Testis (tissue), 3 donors: Measurements from ENCODE around the gene CHD2. TPM values are rescaled to one million over a fixed set of nuclear protein-coding genes. Genes with fewer than 3 reads are reported as not detected.

Experiments
- DNase-seq: peaks from one replicate; pipeline ENCODE4 v3.0.0-alpha.2; 2019
- H3K27ac ChIP-seq, 2 donors: fragments of 200-600 bp; sonication (generic); one replicate each; pipeline ENCODE4 v1.5.1; 2019
- H3K27me3 ChIP-seq: fragments of 200-600 bp; sonication (generic); one replicate; pipeline ENCODE4 v1.5.1; 2019
- H3K36me3 ChIP-seq: fragments of 200-600 bp; sonication (generic); one replicate; pipeline ENCODE4 v1.5.1; 2017; ENCODE audit warnings: low read depth; ENCODE audit errors: missing control alignments
- H3K4me1 ChIP-seq: fragments of 200-600 bp; sonication (generic); one replicate; pipeline ENCODE4 v1.5.1; 2019
- H3K4me3 ChIP-seq, 2 donors: fragments of 200-600 bp; sonication (generic); one replicate each; pipeline ENCODE4 v1.5.1; 2017 to 2019
- H3K9me3 ChIP-seq: fragments of 200-600 bp; sonication (generic); one replicate; pipeline ENCODE4 v1.5.1; 2017
- CTCF ChIP-seq, 3 experiments: fragments of 450-650 bp in 2 of 3; fragments of 200-600 bp in 1 of 3; sonication (generic) in 1 of 3; IDR thresholded peaks; one replicate each; pipeline ENCODE4 v1.5.1; 2016 to 2019; ENCODE audit warnings: antibody characterized with exemption in 3 of 3, mild to moderate bottlenecking in 2 of 3, moderate library complexity in 1 of 3
- POLR2A ChIP-seq: fragments of 450-650 bp; IDR thresholded peaks from one replicate; pipeline ENCODE4 v1.6.1; 2017; ENCODE audit warnings: antibody characterized with exemption, mild to moderate bottlenecking, moderate library complexity
- WGBS, 2 donors: methylation state at CpG; one replicate each; pipeline ENCODE4 v1.1.5; 2018; 5-methylcytosine and 5-hydroxymethylcytosine counted together
- intact Hi-C: fragments of 100-400 bp; cut with DNase I; formaldehyde crosslinking; loops from one replicate; pipeline ENCODE4 v1.15.1; 2023; ENCODE audit warnings: low total_unique reads
- polyA plus RNA-seq: library from polyadenylated mRNA; stranded (reverse); fragments of 350-450 nt; fragmentation: Illumina TruSeq; extraction: RNeasy Lipid Tissue Mini Kit (QIAGEN cat#74804); gene quantifications from one replicate; pipeline ENCODE4 v1.2.3, GENCODE V29; 2014; ENCODE audit warnings: low read depth, low replicate concordance; ENCODE audit not compliant: insufficient read depth
- total RNA-seq, 2 donors: library from RNA; depleted of rRNA; stranded (reverse); fragments of >200 nt; gene quantifications; one replicate each; pipeline ENCODE4 v1.2.3, GENCODE V29; 2016

Gene CHD2
- total and polyA plus RNA-seq, 3 donors from 2014 or later: 64.5 to 129 (median 113) TPM

- Histone ChIP-seq H3K4me1 (peaks cover 7% of the 10 kb centered on the region), H3K27me3 (no peaks in the 10 kb centered on the region), H3K27ac (no peak overlapping the region), H3K4me3 (no peak overlapping the region), H3K9me3 (no peaks in the 10 kb centered on the region), H3K36me3 (no peaks in the 10 kb centered on the region)
- intact Hi-C loops: no loop called here
- no peak for TF ChIP-seq POLR2A
- no peak for TF ChIP-seq CTCF (IDR thresholded peaks at IDR 0.05)
- WGBS, 2 donors: 69 to 79% methylated on average over 8 of the region's 8 CpGs
- DNase-seq: no peak
Observed at GRCh38 chr15:93049233-93049632, 149.1 kb downstream of the CHD2 start.

- no peak for TF ChIP-seq POLR2A
- no peak for TF ChIP-seq CTCF (IDR thresholded peaks at IDR 0.05)
- H3K4me3 ChIP-seq: no peak overlapping the region
- DNase-seq: no peak
- intact Hi-C loops: no loop called here
- H3K36me3 ChIP-seq: no peaks in the 10 kb centered on the region
- H3K4me1 ChIP-seq: peaks cover 11% of the 10 kb centered on the region
- 79 to 92% methylated on average over 11 to 15 of the region's 15 CpGs for WGBS, 2 donors
- no peaks in the 10 kb centered on the region for H3K27me3 ChIP-seq
- H3K9me3 ChIP-seq: no peaks in the 10 kb centered on the region
- no peak overlapping the region for H3K27ac ChIP-seq
Observed at GRCh38 chr15:93049914-93050578, 149.9 kb downstream of the CHD2 start.

- Histone ChIP-seq H3K27ac (no peak overlapping the region), H3K4me1 (peaks cover 11% of the 10 kb centered on the region)
Observed at GRCh38 chr15:93050648-93051047, 150.5 kb downstream of the CHD2 start.

GRCh38 chr15:93051236-93052089 is 151.3 kb downstream of the CHD2 start:
- Histone ChIP-seq H3K27ac (no peak overlapping the region), H3K9me3 (no peaks in the 10 kb centered on the region), H3K4me1 (peaks cover 12% of the 10 kb centered on the region), H3K4me3 (no peak overlapping the region), H3K27me3 (no peaks in the 10 kb centered on the region), H3K36me3 (no peaks in the 10 kb centered on the region)
- no peak for DNase-seq
- intact Hi-C loops: no loop called here
- TF ChIP-seq POLR2A (no peak), CTCF (IDR thresholded peaks at IDR 0.05) (no peak)
- 90% methylated on average over 22 to 32 of the region's 32 CpGs for WGBS, 2 donors

More at GRCh38 chr15:93050648-93051047, 150.5 kb downstream of the CHD2 start:
- intact Hi-C loops: no loop called here
- DNase-seq: no peak
- Histone ChIP-seq H3K27me3 (no peaks in the 10 kb centered on the region), H3K4me3 (no peak overlapping the region), H3K9me3 (no peaks in the 10 kb centered on the region), H3K36me3 (no peaks in the 10 kb centered on the region)
- TF ChIP-seq CTCF (IDR thresholded peaks at IDR 0.05): no peak
- no peak for TF ChIP-seq POLR2A
- 88 to 95% methylated on average over 5 to 13 of the region's 13 CpGs for WGBS, 2 donors
